Renal cortex interstitium (tissue), 3 donors: Measurements from ENCODE around the gene UBXN7. TPM values are rescaled to one million over a fixed set of nuclear protein-coding genes. Genes with fewer than 3 reads are reported as not detected.

Experiments used
- polyA plus RNA-seq, 3 donors: library from polyadenylated mRNA; unstranded; fragments of 120-200 nt; gene quantifications; one replicate each; pipeline ENCODE4 v1.2.1, GENCODE V29; 2013; ENCODE audit not compliant: insufficient read length in 3 of 3

The UBXN7 gene
- polyA plus RNA-seq, 3 donors = 32.7 to 38.7 (median 34.3) TPM

Other genes starting within 250 kb of the UBXN7 start
- gene ZDHHC19, start 221.0 kb downstream of the UBXN7 start, polyA plus RNA-seq = under 1 TPM in 1 of 3 donors, not detected in 2; 0.34 TPM
- gene SLC51A, start 215.9 kb downstream of the UBXN7 start, polyA plus RNA-seq = 10 to 100 TPM; 10.8 to 15.3 (median 11.5) TPM
- gene PCYT1A, start 144.7 kb downstream of the UBXN7 start, polyA plus RNA-seq = 10 to 100 TPM; 36.2 to 42.8 (median 37.8) TPM
- 10 to 100 TPM; 32.3 to 40.0 (median 36.3) TPM for gene DYNLT2B, start 114.2 kb downstream of the UBXN7 start, polyA plus RNA-seq
- gene TM4SF19, start 94.0 kb downstream of the UBXN7 start, polyA plus RNA-seq = under 1 TPM in 1 of 3 donors, not detected in 2; 0.51 TPM
- gene RNF168, start 71.3 kb upstream of the UBXN7 start, polyA plus RNA-seq = 10 to 100 TPM; 15.7 to 16.7 (median 16.6) TPM
- not detected for gene SMCO1, start 82.9 kb upstream of the UBXN7 start, polyA plus RNA-seq
- gene WDR53, start 136.1 kb upstream of the UBXN7 start, polyA plus RNA-seq = 10 to 100 TPM; 15.2 to 19.4 (median 17.2) TPM
- gene FBXO45, start 136.2 kb upstream of the UBXN7 start, polyA plus RNA-seq = 10 to 100 TPM; 12.4 to 18.3 (median 15.4) TPM
- gene NRROS, start 207.3 kb upstream of the UBXN7 start, polyA plus RNA-seq = 1 to 10 TPM; 3.0 to 4.5 (median 3.2) TPM